Peyer's patch (tissue), 4 donors: ENCODE results near the gene GPD1L.

Experiments
- CTCF ChIP-seq, 6 experiments: fragments of 450-650 bp in 4 of 6; fragments of 200-600 bp in 2 of 6; sonication (generic) in 1 of 6; IDR thresholded peaks; one replicate each; pipeline ENCODE4 v1.5.1; 2017 to 2019; ENCODE audit warnings: antibody characterized with exemption in 6 of 6, mild to moderate bottlenecking in 3 of 6, moderate library complexity in 1 of 6
- POLR2A ChIP-seq, 2 donors: fragments of 450-650 bp; IDR thresholded peaks; one replicate each; pipeline ENCODE4 v1.5.1; 2017; ENCODE audit warnings: antibody characterized with exemption in 2 of 2, mild to moderate bottlenecking in 2 of 2, moderate library complexity in 2 of 2

- TF ChIP-seq CTCF (IDR thresholded peaks at IDR 0.05) (no peak), POLR2A (IDR thresholded peaks at IDR 0.05) (no peak)
Measured at GRCh38 chr3:32181796-32182195, 75.4 kb downstream of the GPD1L start.
